Limb (tissue), 2 donors: ENCODE data around the gene KCNQ1.

Experiments
- DNase-seq, 2 donors: peaks; one replicate each; pipeline ENCODE4 v3.0.0-alpha.2; 2016; ENCODE audit errors: extremely low spot score in 2 of 2

The KCNQ1 gene

DNA sequence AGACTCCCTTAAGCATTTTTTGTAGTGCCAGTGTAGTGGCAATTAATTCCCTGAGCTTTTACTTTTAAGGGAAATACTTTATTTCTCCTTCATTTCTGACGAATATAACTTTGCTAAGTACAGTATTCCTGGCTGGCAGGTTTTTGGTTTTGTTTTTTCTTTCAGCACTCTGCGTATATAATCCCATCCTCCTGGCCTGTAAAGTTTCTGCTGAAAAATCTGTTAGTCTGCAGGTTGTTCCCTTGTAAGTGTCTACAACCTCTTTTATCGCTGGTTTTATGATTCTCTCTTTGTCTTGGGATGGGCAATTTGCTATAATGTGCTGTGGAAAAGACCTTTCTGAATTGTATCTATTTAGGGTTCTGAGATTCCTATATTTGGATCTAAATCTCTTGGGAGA lies 198.9 kb downstream of the KCNQ1 start:
- no peak for DNase-seq

- no peak for DNase-seq
These were observed 200.3 kb downstream of the KCNQ1 start for GRCh38 chr11:2644844-2645778.

DNA sequence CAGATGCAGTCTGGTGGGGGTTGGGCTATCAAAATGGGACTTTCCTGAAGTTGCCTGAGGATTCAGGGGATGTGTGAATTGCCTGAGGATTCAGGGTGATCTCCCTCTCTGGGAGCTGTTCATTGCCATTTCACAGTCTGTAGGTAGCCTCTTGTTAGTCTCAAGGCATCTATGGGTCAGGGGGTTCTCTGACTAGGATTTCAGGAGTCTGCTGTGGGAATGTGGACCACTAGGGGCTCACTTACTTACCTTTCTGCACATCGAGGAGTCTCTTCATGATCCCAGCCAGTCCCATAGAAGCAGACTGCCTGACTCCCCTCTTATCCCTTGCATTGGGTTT lies 200.9 kb downstream of the KCNQ1 start:
- DNase-seq: no peak

DNA sequence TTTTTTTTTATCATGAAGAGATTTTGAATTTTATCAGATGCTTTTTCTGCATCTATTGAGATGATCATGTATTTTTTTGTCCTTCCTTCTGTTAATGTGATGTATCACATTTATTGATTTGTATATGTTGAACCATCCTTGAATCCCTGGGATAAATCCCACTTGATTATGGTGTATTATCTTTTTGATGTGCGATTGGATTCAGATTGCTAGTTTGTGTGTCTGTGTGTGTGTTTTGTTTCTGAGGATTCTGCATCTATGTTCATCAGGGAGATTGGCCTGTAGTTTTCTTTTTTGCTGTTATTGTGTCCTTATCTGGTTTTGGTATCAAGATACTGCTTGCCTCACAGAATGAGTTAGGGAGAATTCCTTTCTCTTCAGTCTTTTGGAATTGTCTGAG lies 202.4 kb downstream of the KCNQ1 start:
- DNase-seq: no peak

DNA sequence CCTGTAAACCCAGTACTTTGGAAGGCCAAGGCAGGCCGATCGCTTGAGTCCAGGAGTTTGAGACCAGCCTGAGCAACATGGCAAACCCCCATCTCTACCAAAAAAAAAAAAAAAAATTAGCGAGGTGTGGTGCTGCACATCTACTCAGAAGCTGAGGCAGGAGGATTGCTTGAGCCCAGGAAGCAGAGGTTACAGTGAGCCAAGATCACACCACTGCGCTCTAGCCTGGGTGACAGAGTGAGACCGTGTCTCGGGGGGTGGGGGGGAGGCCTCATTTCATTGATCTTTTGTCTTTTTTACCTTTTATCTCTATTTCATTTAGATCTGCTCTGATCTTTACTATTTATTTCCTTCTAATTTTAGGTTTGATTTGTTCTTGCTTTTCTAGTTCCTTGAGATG lies 203.1 kb downstream of the KCNQ1 start:
- no peak for DNase-seq

DNA sequence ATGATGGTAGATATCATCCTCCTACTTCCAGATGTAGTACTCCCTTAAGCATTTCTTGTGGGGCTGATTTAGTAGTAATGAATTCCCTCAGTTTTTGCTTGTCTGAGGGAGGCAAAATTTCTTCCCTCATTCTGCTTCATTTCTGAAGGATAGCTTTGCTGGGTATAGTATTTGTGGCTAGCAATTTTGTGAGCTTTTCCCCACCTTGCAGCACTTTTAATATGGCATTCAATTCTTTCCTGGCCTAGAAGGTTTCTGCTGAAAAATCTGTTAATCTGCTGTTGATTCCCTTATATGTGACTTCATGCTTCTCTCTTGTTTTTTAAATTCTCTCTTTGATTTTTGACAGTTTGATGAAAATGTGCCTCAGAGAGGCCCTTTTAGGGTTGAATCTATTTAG lies 204.6 kb downstream of the KCNQ1 start:
- no peak for DNase-seq

DNA sequence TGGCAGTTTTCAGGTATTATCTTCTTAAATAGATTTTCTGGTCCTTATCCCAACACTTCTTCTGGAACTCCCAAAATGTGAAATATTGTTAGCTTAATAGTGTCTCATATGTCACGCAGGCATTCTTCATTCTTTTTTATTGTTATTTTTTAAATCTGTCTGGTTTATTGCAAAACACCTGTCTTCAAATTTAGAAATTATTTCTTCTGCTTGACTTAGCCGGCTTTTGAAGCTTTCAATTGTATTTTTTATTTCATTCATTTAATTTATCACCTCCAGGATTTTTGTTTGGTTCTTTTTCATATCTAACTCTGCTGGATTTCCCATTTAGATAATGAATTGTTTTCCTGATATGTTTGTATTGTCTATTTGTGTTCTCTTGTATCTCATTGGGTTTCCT lies 205.0 kb downstream of the KCNQ1 start:
- DNase-seq: no peak

- DNase-seq: no peak
These were observed 205.6 kb downstream of the KCNQ1 start for GRCh38 chr11:2650343-2650867.

GRCh38 chr11:2651054-2651617 lies 206.3 kb downstream of the KCNQ1 start:
- DNase-seq: no peak

GRCh38 chr11:2651826-2652271 lies 207.0 kb downstream of the KCNQ1 start:
- no peak for DNase-seq

DNA sequence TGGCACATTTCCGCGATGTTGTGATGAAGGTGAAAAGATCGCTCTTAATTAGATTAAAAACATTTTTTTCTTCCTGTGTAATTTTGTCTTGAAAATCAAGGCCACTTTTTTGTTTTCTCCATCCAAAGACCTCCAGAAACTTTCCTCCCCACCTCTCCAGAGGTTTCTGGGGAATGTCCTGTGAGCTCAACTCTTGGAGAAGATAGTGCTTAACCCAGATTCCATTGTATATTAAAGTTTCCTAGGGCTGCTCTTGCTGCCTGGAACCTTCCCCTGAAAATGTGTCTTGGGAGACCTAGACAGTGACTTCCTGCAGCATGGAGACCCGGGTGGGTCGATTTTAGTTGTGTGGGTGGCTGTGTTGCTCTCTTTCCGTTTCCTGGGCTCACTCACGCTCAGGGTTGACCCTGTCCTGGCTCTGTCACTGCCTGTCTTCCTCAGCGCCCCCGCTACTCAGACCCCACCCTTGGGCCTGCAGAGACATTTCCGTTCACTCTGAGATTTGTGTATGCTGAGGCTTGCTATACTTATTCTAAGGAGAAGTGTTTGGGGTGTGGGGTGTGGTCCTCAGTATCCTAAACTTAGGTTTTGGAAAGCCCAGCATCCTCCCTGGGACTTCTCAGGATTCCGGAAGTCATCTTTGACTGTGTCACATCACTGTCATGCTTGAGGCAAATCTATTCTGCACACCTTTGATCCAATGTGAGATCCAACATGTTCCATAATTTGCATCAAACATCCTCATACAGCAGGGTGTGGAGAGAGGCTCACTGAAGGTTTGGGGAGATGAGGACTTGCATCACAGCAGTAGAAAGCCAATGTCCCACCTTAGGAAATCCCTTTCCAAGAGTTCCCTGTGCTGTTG lies 207.8 kb downstream of the KCNQ1 start:
- DNase-seq: no peak

DNA sequence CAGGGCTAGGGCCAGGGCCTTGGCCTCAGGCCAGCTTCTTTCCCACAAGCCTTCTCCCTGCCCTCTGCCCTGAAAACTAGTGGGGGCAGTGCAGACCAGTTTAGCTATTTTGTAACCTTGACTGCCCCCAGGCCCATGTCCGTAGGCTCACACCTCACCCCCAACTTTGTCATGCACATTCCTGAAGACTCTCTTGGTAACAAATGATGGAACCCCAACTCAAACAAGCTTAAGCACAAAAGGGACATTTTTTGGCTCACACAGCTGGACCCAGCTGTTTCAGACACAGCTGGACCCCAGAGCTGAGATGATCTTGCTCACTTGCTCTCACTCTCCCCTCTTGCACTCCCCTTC lies 208.4 kb downstream of the KCNQ1 start:
- DNase-seq: no peak

GRCh38 chr11:2653930-2654739 lies 209.3 kb downstream of the KCNQ1 start:
- peak; percentile 70 to 74 for DNase-seq

DNA sequence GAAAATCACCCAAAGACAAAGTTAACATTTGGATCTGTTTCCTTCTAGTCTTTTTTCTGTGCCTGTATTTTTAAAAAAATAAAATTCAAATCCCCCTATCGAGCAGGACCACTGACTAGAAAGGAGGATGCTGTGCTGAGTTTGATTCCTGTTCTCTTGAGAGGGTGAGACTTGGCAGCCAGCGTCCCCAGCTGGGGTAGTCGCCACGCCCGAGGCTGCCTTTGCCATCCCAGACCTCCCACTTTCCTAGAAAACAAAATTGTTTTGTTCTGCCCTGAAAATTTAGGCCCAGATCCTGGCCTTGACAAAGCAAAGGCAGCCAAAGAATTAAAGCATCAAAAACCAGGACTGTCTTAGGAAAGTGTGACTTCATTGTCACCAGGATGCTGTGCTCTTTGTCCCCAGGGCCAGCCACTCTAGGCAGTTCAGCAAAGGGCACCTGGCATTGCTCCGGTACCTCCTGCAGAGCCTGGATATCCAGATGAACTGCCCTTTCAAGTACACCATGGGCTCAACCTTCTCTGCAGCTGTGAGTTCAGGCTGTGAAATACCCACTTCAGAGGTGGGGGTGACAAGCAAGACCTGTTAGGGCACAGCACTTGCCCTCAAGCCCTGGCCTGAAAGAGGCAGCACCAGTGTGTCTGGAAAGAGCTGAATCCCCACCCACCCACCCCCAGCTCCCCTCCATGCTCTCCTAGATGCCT lies 210.4 kb downstream of the KCNQ1 start:
- no peak for DNase-seq

GRCh38 chr11:2655834-2656622 lies 211.2 kb downstream of the KCNQ1 start:
- DNase-seq: no peak

DNA sequence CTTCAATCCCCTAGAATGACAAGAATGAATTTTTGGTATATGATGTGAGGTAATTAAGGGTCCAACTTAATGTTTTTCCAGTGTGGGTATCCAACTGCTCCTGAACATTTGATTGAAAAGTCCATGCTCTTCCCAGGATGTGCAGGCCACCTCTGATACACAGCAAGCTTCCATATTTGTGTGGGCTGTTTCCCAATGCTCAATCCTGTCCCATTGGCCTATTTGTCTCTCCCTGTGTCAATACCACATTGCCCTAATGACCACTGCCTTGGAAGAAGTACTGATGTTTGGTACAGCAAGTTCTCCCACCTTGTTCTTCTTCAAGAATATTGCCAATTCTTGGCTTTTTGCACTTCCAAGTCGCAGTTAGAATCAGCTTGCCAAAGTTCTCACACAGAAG lies 212.1 kb downstream of the KCNQ1 start:
- DNase-seq: no peak

DNA sequence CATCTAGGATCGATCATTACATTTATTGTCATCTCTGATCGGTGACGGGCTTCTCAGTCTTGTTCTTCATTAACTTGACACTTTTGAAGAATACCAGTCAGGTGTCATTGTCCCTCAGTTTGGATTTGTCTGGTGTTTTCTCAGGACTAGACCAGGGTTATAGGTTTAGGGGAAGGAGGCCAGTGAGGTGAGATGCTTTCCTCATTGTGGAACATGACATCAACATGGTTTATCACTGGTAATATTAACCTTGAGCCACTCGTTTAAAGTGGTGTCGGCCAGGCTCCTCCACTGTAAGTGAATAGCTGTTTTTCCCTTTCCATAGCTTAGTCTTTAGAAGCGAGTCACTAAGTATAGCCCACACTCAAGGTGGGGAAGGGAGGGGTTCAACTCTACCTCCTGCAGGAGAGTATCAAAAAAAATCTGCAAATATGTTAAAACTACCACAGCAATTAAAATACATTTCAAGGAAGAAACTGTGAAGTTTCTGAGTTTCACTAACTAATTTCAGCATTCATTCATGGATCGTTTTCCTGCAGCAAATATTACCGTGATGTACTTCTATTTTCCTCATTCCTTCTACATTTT lies 213.0 kb downstream of the KCNQ1 start:
- DNase-seq: no peak

GRCh38 chr11:2660357-2660939 lies 215.6 kb downstream of the KCNQ1 start:
- no peak for DNase-seq
